ENCODE results near the gene DOC2B.
"Not testable (repeated sequence)": the region's sequence is repeated elsewhere in the genome, so short reads cannot be mapped to it uniquely, and the experiment has no call there.

The DOC2B gene

GRCh38 chr17:210402-210801 is 29.0 kb upstream of the DOC2B start:
- no peak for DNase-seq

GRCh38 chr17:208429-208828 is 27.0 kb upstream of the DOC2B start:
- no peak for DNase-seq

GRCh38 chr17:207775-208174 is 26.3 kb upstream of the DOC2B start:
- no peak for DNase-seq

- no peak for DNase-seq
Observed at GRCh38 chr17:206941-207560, 25.6 kb upstream of the DOC2B start.

GRCh38 chr17:206484-206883 is 25.0 kb upstream of the DOC2B start:
- DNase-seq = not testable (repeated sequence)

GRCh38 chr17:205817-206216 is 24.4 kb upstream of the DOC2B start:
- no peak for DNase-seq

- DNase-seq = no peak
Observed at GRCh38 chr17:205148-205669, 23.8 kb upstream of the DOC2B start.

- no peak for DNase-seq
Observed at GRCh38 chr17:204427-205147, 23.1 kb upstream of the DOC2B start.

GRCh38 chr17:202501-202951 is 21.1 kb upstream of the DOC2B start:
- no peak for DNase-seq

- DNase-seq = not testable (repeated sequence)
Observed at GRCh38 chr17:201736-202135, 20.3 kb upstream of the DOC2B start.

GRCh38 chr17:201257-201656 is 19.8 kb upstream of the DOC2B start:
- DNase-seq = not testable (repeated sequence)

- DNase-seq = no peak
Observed at GRCh38 chr17:200586-200985, 19.1 kb upstream of the DOC2B start.

GRCh38 chr17:199806-200545 is 18.5 kb upstream of the DOC2B start:
- DNase-seq = no peak

GRCh38 chr17:199191-199604 is 17.7 kb upstream of the DOC2B start:
- DNase-seq = peak in 1 of 3 donors; percentile 10

- not testable (repeated sequence) for DNase-seq
Observed at GRCh38 chr17:198225-198624, 16.8 kb upstream of the DOC2B start.

GRCh38 chr17:197352-197751 is 15.9 kb upstream of the DOC2B start:
- no peak for DNase-seq

GRCh38 chr17:194828-195602 is 13.6 kb upstream of the DOC2B start:
- peak in 2 of 3 donors; percentile 18 to 28 for DNase-seq

GRCh38 chr17:193841-194806 is 12.7 kb upstream of the DOC2B start:
- no peak for DNase-seq

- no peak for DNase-seq
Observed at GRCh38 chr17:193426-193810, 12.0 kb upstream of the DOC2B start.

- DNase-seq = no peak
Observed at GRCh38 chr17:192666-193425, 11.4 kb upstream of the DOC2B start.

- no peak for DNase-seq
Observed at GRCh38 chr17:189444-189843, 8.0 kb upstream of the DOC2B start.
